Measurements from ENCODE around the gene GJB2.

The GJB2 gene

DNA sequence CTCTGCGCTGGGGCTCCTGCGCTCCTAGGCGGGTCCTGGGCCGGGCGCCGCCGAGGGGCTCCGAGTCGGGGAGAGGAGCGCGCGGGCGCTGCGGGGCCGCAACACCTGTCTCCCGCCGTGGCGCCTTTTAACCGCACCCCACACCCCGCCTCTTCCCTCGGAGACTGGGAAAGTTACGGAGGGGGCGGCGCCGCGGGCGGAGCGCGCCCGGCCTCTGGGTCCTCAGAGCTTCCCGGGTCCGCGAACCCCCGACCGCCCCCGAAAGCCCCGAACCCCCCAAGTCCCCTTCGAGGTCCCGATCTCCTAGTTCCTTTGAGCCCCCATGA, at the start of gene GJB2:
TSS of gene GJB2 (minus strand) at position 103 of the 326 bp plus-strand sequence. CDS start 3,357 bp downstream, outside the sequence.
- DNase-seq, result no peak

DNA sequence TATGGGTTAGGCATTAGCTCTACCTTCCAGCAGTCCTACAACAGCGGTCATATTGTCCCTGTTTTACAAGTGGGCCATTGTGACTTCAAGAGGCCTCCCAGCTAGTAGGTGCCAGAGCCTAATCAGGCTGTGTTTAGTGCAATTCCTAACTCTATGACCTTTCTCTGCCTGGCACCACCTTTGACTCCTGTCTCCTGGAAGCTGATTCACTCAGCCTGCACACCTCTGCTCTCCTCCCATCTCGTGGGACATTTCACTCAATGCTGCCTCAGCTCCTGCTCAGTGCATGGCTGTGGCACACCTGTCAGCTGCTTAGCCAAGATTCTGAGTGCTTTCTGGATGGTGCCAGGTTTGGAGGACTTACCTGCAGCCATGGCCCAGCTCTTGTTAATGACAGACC, 48.9 kb upstream of the GJB2 start:
- DNase-seq, result no peak

DNA sequence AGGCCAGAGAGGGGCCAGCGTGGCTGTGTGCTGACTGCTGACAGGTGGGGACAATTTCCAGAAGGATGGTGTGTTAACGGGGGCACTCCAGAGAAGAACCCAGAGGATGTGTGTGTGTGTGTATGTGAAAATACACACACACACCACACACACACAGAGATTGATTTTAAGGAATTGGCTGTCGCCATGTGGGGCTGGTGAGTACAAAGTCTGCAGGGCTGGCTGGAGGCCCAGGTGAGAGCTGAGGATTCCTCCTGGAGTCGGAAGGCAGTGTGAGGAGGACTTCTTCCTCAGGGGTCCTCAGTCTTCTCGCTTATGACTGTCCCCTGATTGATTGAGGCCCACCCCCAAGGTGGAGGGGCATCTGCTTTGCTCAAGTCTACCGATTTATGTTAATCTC, 47.0 kb upstream of the GJB2 start:
- DNase-seq, result no peak

DNA sequence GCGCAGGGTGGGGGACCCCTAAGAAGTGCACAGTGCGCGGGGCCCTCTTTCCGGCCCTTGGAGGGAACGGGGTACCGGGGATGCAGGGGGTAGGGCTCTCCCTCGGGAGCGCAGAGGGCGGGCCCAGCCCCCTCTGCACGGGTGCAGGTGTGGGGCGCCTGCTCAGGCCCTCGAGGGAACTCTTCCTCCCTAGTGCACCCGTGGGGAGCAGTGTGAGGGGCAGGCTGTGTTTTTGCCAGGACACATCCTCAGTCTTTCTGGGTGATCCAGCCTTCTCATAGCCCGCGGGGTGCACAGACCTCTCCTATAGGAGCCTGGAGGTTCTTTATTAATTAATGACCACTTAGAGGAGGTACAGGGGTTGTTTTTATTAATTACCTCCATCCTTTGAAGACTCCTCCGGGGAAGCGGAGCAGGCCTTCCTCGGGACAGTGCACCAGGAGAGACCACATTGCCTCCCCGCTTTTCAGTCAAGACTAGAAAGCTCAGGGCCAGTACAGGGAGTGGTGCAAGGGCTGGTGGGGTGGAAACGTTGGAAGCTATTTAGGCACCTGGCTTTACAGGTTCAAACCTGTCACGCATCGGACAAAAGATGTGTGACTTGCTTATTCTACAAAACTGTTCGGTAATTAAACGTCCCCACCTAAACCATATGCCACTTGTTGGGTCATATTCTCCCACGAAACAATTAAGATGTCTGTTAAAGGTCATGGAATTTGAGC, 40.0 kb upstream of the GJB2 start:
- no peak for DNase-seq

DNA sequence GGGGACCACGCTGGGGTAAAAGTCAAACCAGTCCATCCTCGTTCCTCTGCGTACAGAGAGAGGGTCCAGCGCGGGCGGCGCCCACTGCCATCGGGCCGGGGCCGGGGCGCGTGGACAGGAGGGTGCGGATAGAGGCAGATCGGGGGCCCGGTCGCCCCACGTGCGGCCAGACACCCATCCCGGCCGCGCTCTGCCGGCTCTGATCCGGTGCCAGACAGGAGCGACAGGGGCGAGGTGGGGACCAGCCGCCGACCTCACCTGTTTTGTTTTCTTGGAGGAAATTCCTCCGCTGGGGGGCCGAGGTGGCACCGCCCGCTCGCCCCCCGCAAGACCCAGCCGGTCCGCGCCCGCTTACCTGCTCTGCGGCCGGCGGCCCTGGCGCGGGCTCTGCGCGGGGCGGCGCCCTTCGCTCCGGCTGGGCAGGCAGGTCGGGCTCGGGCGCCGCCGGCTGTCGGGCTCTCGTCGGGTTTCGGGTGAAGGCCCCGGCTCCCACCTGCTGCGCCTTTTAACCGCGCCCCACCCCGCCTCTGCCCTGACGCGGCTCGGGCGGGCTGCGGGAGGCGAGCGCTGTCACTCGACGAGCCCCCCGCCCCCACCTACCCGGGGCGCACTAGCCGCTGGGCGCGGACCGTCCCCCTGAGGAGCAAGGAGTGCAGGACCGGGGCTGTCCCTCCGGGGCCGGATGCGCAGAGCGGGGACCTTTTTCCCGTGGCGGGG, 39.3 kb upstream of the GJB2 start, which contains the start of gene GJB6:
TSS of gene GJB6 (minus strand) at position 481 of the 717 bp plus-strand sequence. CDS start 8,839 bp downstream, outside the sequence.
- no peak for DNase-seq

DNA sequence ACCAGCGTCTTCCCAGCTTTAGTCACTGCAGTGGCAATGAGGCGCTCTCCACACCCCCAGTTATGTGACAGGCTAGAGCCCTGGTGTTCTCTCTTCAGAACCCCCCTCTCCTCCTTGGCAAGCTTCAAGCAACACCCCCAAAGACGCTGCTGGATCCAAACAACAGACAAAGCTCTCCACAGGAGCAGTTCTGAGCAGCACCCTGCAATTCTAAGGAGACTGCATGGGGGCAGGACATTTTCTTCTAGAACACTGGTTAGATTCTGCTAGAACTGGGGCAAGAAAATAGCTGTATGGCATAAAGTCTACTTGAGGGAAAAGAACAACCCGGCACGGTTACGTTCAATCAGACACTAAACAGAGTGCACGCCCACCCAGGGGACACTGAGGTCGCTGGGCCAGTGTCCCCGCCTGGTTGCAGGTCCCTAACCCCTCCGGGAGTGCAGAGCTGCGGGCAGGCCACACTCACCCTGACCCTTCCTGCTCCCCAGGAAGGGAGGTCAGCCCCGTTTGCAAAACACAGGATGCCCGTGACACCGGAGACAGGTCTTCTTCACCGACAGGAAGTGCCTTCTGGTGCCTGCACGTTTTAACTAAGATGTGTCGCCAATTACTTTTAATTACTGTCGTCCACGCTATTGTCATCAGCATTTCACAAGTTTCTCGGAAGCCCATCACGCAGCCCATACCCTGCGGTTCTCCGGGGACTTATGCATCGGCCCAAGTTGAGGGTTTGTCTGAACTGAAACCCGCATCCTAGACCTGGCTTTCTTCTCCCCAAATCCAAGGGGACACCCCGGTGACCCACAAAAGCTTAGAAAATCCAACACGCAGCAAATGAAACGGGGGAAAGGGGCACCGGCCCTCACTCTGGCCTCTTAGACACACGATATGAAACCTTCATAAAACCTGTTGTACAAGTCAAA, 38.4 kb upstream of the GJB2 start:
- no peak for DNase-seq

DNA sequence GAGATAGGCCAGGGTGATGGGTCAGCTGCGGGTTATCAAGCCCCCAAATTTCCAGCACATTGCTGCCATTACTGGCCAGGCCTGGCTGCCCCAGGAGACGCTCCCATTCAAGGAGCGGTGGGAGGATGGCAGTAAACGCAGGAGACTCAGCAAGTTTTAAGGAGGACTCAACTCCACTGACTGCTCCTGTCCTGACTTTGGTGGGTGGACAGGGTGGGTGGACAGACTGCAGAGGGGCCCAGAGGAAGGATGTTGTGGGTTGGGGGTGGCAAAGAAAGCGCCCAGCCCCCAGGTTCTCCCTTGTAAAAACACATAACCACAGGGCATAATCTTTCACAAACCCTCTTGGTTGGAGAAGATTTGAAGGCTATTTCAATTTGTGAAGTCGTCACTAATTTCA, 35.0 kb upstream of the GJB2 start:
- no peak for DNase-seq

DNA sequence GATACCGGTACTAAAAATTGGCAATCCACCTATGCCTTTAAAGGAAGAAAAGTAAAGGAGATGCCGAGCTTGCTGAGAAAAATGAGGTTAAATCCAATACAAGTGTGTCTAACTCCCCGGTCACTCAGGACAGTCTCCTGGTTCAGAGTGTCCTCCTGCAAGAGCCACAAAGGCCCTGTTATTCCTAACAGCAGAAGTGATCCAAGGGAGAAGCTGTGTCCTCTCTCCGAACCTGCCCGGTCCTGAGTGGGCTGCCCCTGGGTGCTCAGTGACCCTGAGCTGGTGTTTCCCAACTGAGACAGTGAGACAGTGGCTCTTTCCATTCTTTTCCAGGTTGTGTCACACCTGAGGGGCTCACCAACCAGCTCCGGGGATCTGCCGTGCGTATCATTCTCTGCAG, 34.5 kb upstream of the GJB2 start:
- no peak for DNase-seq

DNA sequence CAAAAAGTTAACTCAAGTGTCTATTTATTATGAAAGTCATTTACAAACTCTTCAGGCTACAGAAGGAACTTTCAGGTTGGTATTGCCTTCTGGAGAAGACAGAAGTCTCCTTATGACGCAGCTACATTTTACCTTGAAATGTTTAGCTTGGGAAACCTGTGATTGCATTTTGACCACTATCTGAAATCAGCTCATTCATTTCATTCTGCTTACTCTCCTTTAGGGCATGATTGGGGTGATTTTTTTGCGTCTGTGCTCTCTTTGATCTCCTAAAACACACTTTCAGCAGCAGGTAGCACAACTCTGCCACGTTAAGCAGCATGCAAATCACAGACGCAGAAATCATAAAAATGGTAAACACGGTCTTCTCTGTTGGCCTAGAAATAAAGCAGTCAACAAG, 29.8 kb upstream of the GJB2 start:
- DNase-seq, result no peak

DNA sequence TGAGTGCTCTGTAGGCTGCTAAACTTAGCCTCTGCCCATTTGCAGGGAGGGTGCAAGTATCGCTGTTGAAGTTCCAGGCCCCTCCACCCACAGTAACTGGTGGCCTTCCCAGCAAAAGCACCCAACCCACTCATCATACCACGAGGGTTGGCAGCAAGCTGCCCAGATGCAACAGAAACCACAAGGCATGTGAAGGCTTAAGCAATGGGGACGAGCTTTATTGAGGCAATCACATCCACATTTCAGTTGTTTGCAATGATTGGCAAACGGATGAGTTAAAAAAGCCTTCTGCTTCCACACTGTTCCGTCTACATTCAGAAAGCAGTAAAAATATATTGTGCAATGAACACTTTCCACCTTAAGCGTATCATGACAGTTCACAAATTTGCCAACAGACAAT, 29.0 kb upstream of the GJB2 start:
- DNase-seq, result no peak

DNA sequence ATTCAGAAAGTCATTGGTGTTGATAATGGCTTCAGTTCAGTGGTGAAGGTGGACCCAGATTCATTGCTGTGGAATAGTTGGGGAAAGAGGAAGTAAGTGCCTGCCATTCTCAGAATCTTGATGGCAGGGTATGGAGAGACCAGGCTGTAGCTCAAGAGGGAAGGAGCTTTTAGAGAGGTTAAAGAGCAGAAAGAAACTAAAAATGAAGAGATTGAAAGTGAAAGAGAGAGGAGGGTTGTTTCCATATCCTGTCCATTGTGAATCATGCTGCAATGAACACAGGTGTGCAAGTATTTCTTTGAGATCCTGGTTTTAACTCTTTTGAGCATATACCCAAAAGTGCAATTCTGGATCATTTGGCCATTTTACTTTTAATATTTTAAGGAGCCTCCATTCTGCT, 26.8 kb upstream of the GJB2 start:
- DNase-seq, result no peak

DNA sequence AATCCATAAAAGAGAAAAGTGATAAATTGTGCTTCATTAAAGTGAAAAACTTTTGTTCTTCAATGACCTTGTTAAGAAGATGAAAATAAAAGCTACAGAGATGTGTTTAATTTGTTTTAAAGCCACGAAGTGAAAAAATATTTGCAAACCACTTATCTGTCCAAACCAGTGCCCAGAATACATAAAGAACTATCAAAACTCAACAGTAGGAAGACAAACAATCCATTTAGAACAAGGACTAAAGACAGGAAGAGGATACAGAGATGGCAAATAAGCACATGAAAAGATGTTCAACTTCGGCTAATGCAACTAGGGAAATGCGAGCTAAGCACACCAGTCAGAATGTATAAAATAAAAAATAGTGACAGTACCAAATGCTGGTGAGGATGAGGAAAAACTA, 24.4 kb upstream of the GJB2 start:
- DNase-seq, result no peak

DNA sequence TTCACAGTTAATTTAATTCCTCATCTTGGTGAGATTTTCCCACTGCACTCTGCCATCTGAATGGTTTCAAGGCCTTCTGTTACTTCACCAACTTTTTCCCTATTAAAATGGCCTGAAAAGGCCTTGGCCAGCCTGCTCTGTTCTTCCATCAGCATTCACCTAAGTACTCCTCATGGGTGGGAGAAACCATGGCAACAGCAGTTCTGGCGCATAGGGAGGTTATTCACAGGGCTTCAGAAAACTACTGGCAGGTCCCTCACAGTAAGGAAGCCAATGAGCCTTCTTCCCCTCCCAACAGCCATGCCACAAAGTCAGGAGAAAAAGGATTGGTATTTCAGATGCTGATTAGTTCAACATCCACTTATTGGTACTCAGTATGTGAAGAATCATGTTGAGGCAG, 17.2 kb upstream of the GJB2 start:
- no peak for DNase-seq

DNA sequence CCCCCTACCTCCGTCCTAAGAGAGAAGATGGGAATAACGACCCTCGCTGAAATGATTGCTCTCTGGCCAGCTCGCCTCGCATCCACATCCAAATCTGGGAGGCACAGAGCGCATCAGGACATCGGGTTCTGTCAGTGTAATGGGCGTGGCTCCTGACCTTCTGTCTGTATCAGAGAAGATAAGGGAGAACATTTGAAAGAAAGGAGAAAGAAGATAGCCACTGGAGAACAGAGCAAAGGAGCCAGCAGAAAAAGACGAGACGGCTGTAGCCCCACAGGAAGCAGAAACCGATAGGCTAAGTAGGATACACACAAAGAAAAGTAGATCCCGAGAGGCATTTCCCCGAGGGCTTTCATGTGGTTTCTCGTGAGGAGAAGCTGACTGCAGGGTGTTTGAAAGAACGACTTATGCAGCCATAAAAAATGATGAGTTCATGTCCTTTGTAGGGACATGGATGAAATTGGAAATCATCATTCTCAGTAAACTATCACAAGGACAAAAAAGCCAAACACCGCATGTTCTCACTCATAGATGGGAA, 14.0 kb upstream of the GJB2 start:
- no peak for DNase-seq

DNA sequence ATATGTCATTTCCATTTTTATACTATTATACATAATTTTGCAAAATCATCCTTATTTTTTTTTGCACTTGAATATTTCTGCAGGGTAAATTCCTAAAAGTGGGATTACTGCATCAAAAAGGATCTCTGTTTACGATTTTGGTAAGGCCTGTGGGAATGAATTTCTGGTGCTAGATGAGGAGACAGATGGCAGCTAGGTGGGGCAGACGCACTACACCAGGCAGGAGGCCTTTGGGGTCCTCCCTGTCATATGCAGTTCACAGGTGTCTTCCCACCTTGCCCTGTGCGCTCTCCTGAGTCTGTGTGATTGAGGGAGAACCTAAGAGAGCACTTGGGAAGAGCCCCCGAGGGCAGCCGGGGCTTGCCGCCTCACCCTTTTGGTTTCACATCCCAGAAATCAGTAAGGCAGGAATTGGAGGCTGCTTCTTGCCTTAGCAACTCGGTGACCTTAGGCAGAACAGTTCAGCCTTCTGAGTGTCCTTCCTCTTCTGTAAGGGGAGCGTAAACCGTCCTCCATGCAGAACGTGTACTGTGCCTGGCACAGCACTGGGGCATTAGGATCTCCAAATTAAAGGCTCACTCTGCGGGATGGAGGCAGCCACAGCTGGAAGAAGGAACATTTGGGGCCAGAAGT, 13.4 kb upstream of the GJB2 start:
- no peak for DNase-seq

DNA sequence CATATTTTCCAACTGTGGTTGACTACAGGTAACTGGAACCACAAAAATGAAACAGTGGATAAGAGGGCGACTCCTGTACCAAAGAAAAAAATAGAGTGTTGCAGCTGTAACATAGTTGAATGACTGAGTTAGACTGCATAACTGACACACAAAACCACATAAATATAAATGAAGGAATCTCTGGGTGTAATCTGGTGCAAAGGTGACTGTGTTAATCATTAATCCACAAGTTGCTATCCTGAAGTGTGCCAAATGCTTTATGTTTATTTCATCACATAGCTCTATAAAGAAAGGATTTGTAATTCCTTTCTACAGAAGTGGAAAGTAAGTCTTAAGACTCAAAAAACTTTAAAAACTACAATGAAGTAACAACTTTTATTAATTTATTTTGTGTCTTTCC, 6.0 kb upstream of the GJB2 start:
- peak; percentile 70 for DNase-seq

DNA sequence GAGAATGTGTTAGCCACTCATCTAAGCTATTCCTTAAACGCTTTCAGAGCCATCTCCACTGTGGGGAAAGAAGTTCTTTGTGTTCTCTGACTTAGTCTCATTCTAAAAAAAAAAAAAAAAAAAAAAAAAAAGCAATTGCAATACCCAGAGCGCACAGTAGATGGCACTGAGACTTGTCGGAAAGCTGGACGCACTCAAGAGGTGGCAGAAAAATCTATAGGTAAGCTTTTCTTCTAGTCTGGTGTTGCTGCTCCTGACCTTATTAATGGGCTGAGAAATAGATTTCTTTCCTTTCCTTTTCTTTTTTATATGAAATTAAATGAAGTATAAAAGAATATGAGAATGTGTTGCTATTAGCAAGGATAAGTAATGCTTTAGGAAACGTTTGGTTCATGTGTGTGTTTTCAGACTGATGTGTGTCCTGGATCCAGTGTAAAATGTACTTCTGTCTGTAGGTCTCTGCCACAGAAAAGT, 4.7 kb upstream of the GJB2 start:
- DNase-seq, result peak; percentile 61

DNA sequence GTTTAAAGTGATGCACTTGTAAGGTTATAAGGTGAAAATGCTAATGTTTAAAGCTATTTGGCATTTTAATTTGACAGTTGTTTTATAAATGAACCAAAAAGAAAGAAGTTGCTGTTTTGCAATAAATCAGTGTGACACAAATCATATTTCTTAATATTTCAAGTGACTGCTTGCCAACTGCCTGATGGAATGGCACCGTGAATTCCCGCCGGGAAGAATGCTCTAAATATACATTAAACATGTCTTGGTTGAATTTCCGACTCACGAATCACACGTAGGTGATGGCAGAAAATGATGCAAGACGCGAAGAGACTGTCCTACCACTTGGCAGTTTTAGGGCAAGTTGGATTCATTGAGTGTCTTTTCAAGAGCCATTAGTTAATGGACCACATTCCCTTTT, 3.1 kb upstream of the GJB2 start:
- no peak for DNase-seq

DNA sequence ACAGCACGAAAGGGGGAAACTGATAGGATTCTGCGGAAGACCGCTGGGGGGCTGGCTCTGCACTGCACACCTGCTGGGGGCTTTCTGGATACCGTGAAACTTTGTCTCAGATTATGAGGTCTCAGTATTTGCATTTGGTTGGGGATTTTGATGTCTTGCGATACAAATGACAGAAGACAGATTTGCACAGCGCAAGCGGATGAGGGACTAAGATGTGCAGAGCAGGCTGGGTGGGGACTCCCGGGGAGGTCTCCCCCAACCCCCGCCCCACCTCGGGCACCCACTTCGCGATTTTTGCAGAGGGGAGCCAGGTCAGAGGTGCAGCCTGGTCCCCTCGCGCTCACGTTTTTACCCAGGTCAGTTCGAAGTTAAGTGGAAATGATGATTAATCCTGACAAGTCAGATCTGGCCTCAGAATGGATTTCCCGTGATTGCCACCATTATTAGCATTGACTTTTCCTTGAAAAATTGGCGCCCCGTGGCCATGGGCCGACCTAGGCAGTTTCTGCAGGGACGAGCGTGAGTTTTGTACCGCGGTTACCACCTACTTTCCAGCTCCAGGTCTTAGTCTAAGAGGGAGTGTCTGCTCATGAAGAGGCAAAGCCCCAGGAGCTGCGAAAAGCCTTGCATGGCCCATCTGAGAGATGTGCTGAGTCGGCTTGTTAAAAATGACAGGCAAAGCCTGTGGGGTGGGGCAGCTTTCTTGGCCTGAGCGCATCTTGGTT, 1.3 kb upstream of the GJB2 start:
- DNase-seq, result no peak

DNA sequence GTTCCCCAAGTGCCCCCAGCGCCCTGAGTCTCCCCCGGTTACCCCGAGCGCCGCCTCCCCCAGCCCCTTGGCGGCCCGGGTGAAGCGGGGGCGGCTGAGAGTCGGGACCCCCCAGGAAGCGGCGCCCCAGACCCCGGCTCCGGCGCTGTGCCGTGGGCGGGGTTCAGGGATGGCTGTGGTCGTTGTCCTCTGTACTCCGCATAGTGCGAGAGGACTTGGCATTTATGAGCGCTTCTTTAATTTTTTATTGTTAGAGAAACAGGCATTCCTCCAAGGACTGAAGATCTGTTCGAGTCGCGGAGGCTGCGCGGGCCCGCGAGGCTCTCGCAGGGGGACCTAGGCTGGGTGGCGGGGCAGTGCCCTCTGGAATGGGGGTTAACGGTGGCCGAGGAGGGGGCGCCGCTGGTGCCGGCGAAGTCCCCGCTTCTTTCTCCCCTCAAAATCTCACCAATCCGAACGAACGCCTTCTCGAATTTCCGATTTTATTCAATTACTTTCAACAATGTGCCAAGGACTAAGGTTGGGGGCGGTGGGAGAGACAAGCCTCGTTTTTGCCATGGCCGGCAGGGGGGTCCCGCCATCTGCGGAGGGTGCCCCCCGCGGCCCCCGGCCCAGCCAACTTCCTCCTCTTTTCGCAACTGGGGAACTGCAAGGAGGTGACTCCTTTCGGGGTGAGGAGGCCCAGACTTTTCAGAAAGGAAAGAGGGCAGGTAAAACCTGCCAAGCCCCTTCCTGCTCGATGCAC, 596 bp upstream of the GJB2 start:
- DNase-seq, result no peak

DNA sequence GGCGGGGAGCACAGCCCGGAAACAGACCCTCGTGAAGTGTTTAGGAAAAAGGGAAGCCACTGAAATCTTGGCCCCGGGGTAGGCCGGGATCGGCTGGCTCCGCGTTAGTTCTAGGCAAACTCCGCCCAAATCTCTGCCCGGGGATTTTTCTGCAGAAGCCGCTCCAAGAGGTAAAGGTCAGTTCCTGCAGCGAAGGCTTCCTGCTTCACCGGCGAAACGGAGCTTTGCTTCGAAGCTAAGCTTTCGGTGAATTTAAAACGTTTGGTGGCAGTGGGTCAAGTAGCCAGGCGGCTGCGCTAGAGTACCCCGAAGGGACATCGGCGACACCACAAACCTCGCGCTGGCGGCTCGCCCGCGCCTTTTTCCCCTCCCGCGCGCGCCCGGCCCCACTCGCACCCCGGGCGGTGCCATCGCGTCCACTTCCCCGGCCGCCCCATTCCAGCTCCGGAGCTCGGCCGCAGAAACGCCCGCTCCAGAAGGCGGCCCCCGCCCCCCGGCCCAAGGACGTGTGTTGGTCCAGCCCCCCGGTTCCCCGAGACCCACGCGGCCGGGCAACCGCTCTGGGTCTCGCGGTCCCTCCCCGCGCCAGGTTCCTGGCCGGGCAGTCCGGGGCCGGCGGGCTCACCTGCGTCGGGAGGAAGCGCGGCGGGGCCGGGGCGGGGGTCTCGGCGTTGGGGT, 441 bp downstream of the GJB2 start:
- no peak for DNase-seq

All from HCEC 1CT (cell line).